Activated CD8-positive, alpha-beta memory T cell treated with anti-CD3 and anti-CD28 coated beads, Interleukin-2, amount 10 ng/mL, durations not matched to agents 7 days and 5 days (primary cell): ENCODE data around the gene HBZ. TPM values are rescaled to one million over a fixed set of nuclear protein-coding genes. Genes with fewer than 3 reads are reported as not detected.
"Not testable (repeated sequence)": the region's sequence is repeated elsewhere in the genome, so short reads cannot be mapped to it uniquely, and the experiment has no call there.

Experiments
- ATAC-seq: fragments of 150-1000 bp; cut with Tn5 transposase; one replicate; pipeline ENCODE4 v1.10.0; 2021; ENCODE audit warnings: moderate library complexity
- CTCF ChIA-PET: fragments of 350-600 bp; sonication (Branson Sonifier 250); formaldehyde crosslinking; loops from one replicate; lab custom pipeline; 2021; ENCODE audit warnings: antibody characterized with exemption; lab: Charles Lee
- DNase-seq: peaks from one replicate; pipeline ENCODE4 v3.0.0-alpha.2; 2020
- H3K27ac Mint-ChIP-seq: one replicate; pipeline ENCODE4 v1.8.0; 2021; ENCODE audit warnings: mild to moderate bottlenecking, mixed read lengths
- H3K27me3 Mint-ChIP-seq: one replicate; pipeline ENCODE4 v1.8.0; 2021; ENCODE audit warnings: mixed read lengths
- H3K36me3 Mint-ChIP-seq: one replicate; pipeline ENCODE4 v1.8.0; 2021; ENCODE audit warnings: mild to moderate bottlenecking, mixed read lengths
- H3K4me1 Mint-ChIP-seq: one replicate; pipeline ENCODE4 v1.8.0; 2021; ENCODE audit warnings: mixed read lengths
- H3K4me3 Mint-ChIP-seq: one replicate; pipeline ENCODE4 v1.8.0; 2021; ENCODE audit warnings: mild to moderate bottlenecking, moderate library complexity, mixed read lengths
- H3K9me3 Mint-ChIP-seq: one replicate; pipeline ENCODE4 v1.8.0; 2022; ENCODE audit warnings: low read depth, mixed read lengths
- total RNA-seq, 2 experiments: library from RNA; stranded (reverse); gene quantifications; one replicate each; pipeline ENCODE4 v1.2.3, GENCODE V29; 2021

The HBZ gene
- total RNA-seq, 2 experiments from 2014 or later, result not detected

- peaks cover 32% of the 10 kb centered on the region for H3K36me3 Mint-ChIP-seq
These were observed 42.1 kb downstream of the HBZ start for GRCh38 chr16:194516-194915.

DNA sequence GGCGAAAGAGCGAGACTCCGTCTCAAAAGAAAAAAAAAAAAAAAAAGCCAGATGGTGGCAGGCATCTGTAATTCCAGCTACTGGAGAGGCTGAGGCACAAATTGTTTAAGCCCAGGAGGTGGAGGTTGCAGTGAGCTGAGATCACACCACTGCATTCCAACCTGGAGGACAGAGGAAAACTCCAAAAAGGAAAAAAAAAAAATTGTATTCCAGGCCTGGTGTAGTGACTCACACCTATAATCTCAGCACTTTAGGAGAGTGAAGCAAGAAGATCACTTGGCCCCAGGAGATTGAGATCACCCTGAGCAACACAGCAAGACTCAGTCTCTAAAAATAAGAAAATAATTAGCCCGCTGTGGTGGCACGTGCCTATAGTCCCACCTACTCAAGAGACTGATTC is 47.9 kb downstream of the HBZ start:
- H3K27me3 Mint-ChIP-seq, result no peaks in the 10 kb centered on the region
- ATAC-seq (no peak), DNase-seq (no peak)
- H3K27ac Mint-ChIP-seq, result no peak overlapping the region
- no peak overlapping the region for H3K4me3 Mint-ChIP-seq
- CTCF ChIA-PET, result no interaction called here
- H3K9me3 Mint-ChIP-seq, result no peaks in the 10 kb centered on the region
- peaks cover 34% of the 10 kb centered on the region for H3K36me3 Mint-ChIP-seq
- H3K4me1 Mint-ChIP-seq, result no peaks in the 10 kb centered on the region

More at GRCh38 chr16:194516-194915, 42.1 kb downstream of the HBZ start:
- no peak overlapping the region for H3K4me3 Mint-ChIP-seq
- H3K4me1 Mint-ChIP-seq, result no peaks in the 10 kb centered on the region
- H3K27me3 Mint-ChIP-seq, result no peaks in the 10 kb centered on the region
- no peaks in the 10 kb centered on the region for H3K9me3 Mint-ChIP-seq
- DNase-seq, result no peak
- no peak for ATAC-seq
- CTCF ChIA-PET, result no interaction called here
- H3K27ac Mint-ChIP-seq, result no peak overlapping the region

GRCh38 chr16:203246-203645 is 50.8 kb downstream of the HBZ start:
- DNase-seq (no peak), ATAC-seq (no peak)
- Mint-ChIP-seq H3K4me3 (no peak overlapping the region), H3K4me1 (peaks cover 8% of the 10 kb centered on the region), H3K36me3 (peaks cover 41% of the 10 kb centered on the region), H3K27me3 (no peaks in the 10 kb centered on the region), H3K9me3 (no peaks in the 10 kb centered on the region), H3K27ac (no peak overlapping the region)
- CTCF ChIA-PET, result no interaction called here

- DNase-seq, H3K4me1 Mint-ChIP-seq, H3K27me3 Mint-ChIP-seq, ATAC-seq, H3K27ac Mint-ChIP-seq, H3K9me3 Mint-ChIP-seq, H3K4me3 Mint-ChIP-seq: not testable (repeated sequence)
- peaks cover 39% of the 10 kb centered on the region for H3K36me3 Mint-ChIP-seq
- CTCF ChIA-PET, result interaction anchor here (1.3 kb wide), 1 partner anchor 12 kb away, joined by 4 read pairs; no protein-coding TSS in a partner anchor
These were observed 51.6 kb downstream of the HBZ start for GRCh38 chr16:204046-204445.

Other genes starting within 250 kb of the HBZ start
- 10 to 100 TPM; 40.4 to 53.1 TPM for gene POLR3K, start 99.0 kb upstream of the HBZ start, total RNA-seq
- 10 to 100 TPM; 86.6 to 90.8 TPM for gene SNRNP25, start 98.8 kb upstream of the HBZ start, total RNA-seq
- gene RHBDF1, start 80.0 kb upstream of the HBZ start, total RNA-seq, result under 1 TPM; 0.23 to 0.33 TPM
- 10 to 100 TPM; 60.2 to 60.6 TPM for gene MPG, start 74.4 kb upstream of the HBZ start, total RNA-seq
- gene NPRL3, start 14.0 kb upstream of the HBZ start, total RNA-seq, result 10 to 100 TPM; 33.7 to 34.6 TPM
- not detected for gene HBM, start 13.3 kb downstream of the HBZ start, total RNA-seq
- gene HBA2, start 20.2 kb downstream of the HBZ start, total RNA-seq, result not detected
- not detected for gene HBA1, start 24.0 kb downstream of the HBZ start, total RNA-seq
- not detected for gene HBQ1, start 27.8 kb downstream of the HBZ start, total RNA-seq
- 10 to 100 TPM; 60.0 to 65.3 TPM for gene LUC7L, start 76.8 kb downstream of the HBZ start, total RNA-seq
- gene FAM234A, start 82.2 kb downstream of the HBZ start, total RNA-seq, result 10 to 100 TPM in 1 of 2 experiments, 1 to 10 TPM in 1; 9.1 to 10.1 TPM
- not detected for gene RGS11, start 123.3 kb downstream of the HBZ start, total RNA-seq
- not detected for gene ARHGDIG, start 127.9 kb downstream of the HBZ start, total RNA-seq
- not detected for gene PDIA2, start 130.5 kb downstream of the HBZ start, total RNA-seq
- 10 to 100 TPM; 22.3 to 25.7 TPM for gene AXIN1, start 200.1 kb downstream of the HBZ start, total RNA-seq
- gene MRPL28, start 217.9 kb downstream of the HBZ start, total RNA-seq, result 10 to 100 TPM; 89.0 to 90.7 TPM
- 10 to 100 TPM; 46.6 to 50.4 TPM for gene PGAP6, start 229.3 kb downstream of the HBZ start, total RNA-seq
- 1 to 10 TPM; 6.7 to 7.0 TPM for gene NME4, start 244.6 kb downstream of the HBZ start, total RNA-seq
- 1 to 10 TPM; 5.9 to 6.3 TPM for gene DECR2, start 249.2 kb downstream of the HBZ start, total RNA-seq